Psoas muscle (tissue), 8 donors: Measurements from ENCODE around the gene ZNF619. TPM values are rescaled to one million over a fixed set of nuclear protein-coding genes. Genes with fewer than 3 reads are reported as not detected.
A peak's percentile ranks its signal among the peaks of the same experiment; 100 is the strongest.

Experiments
- ATAC-seq, 4 donors: fragments of 200-7000 bp; cut with Tn5 transposase; one replicate each; pipeline ENCODE4 v1.9.1; 2020; ENCODE audit warnings: moderate library complexity in 3 of 4, mild to moderate bottlenecking in 2 of 4
- DNase-seq, 2 donors: peaks; one replicate each; pipeline ENCODE4 v3.0.0-alpha.2; 2020
- H3K27ac ChIP-seq: fragments of 200-600 bp; one replicate; pipeline ENCODE4 v1.8.0; 2022
- H3K27me3 ChIP-seq, 3 donors: fragments of 200-600 bp in 1 of 3; one replicate each; pipeline versions ENCODE4 v1.6.1 to v1.8.0; 2013 to 2022; ENCODE audit warnings: low read length in 2 of 3, mild to moderate bottlenecking in 2 of 3, moderate library complexity in 1 of 3; ENCODE audit not compliant: insufficient read depth in 3 of 3
- H3K36me3 ChIP-seq, 2 donors: fragments of 200-600 bp in 1 of 2; one replicate each; pipeline versions ENCODE4 v1.6.1 to v1.8.0; 2013 to 2022; ENCODE audit warnings: low read depth in 1 of 2, mild to moderate bottlenecking in 1 of 2, moderate library complexity in 1 of 2; ENCODE audit not compliant: insufficient read depth in 1 of 2
- H3K4me1 ChIP-seq: fragments of 200-600 bp; one replicate; pipeline ENCODE4 v1.8.0; 2022
- H3K4me3 ChIP-seq: fragments of 200-600 bp; one replicate; pipeline ENCODE4 v1.8.0; 2022; ENCODE audit warnings: mild to moderate bottlenecking
- H3K9me3 ChIP-seq: fragments of 200-600 bp; one replicate; pipeline ENCODE4 v1.8.0; 2022
- WGBS, 3 donors: extraction: QIAGEN DNeasy Blood & Tissue Kit; methylation state at CpG; one replicate each; pipeline versions ENCODE4 v1.1.6 to v1.1.7; 2013; 5-methylcytosine and 5-hydroxymethylcytosine counted together
- intact Hi-C, 2 donors: fragments of 100-400 bp; cut with DNase I; formaldehyde crosslinking; loops; one replicate each; pipeline versions ENCODE4 v1.11.0 to v1.14.2; 2022
- polyA plus RNA-seq, 3 donors: library from polyadenylated mRNA; stranded (reverse); fragments of 200-250 nt; gene quantifications; one replicate each; pipeline ENCODE4 v1.2.3, GENCODE V29; 2013
- total RNA-seq, 4 donors: library from RNA; stranded (reverse); fragmentation: NEBNext Ultra II Directional in 2 of 4; extraction: Animal tissue kit (Norgen Biotek cat#: 25700) in 2 of 4; gene quantifications; one replicate each; pipeline versions ENCODE4 v1.2.1 to v1.2.4, GENCODE V29; 2021 to 2023
- TF ChIP-seq, protein P1 (sequence below): fragments of 200-600 bp; IDR thresholded peaks from one replicate; pipeline ENCODE4 v1.8.0; 2022; ENCODE audit warnings: antibody characterized with exemption
- donor health status: healthy with polysubstance abuse.
- donor health status: DM: no; HTN: no; CAD: no; lungs with moderate emphysema.
- donor health status: Bipolar disorder and iron deficiency.
- donor health status: healthy.
- donor health status: DM: yes; HTN: yes; CAD: no.
- donor health status: DM: no; HTN: no; CAD: no.
- donor health status: DM: no; HTN: no; CAD: no.
- donor health status: DM: yes; HTN: yes; CAD: no.

Gene ZNF619
- total and polyA plus RNA-seq, 7 donors, result 0.82 to 4.9 (median 3.2) TPM

DNA sequence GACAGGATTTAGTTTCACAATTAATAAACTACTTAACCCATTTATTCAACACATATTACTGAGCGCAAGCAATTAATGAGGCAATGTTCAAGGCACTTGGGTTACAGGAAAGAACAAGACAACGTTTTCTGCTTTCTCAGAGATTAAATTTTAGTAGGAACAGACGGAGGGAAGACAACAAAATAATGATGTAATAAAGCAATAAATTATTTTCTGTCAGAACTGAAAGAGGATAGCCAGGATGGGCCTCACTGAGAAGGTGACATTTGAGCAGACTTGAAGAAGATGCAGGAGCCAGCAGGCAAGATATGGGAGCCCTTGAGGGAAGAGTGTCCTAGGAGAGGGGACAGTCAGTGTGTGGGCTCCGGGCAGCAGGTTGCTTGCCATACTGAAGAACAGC, 31.0 kb upstream of the ZNF619 start:
- TF ChIP-seq, protein P1, sequence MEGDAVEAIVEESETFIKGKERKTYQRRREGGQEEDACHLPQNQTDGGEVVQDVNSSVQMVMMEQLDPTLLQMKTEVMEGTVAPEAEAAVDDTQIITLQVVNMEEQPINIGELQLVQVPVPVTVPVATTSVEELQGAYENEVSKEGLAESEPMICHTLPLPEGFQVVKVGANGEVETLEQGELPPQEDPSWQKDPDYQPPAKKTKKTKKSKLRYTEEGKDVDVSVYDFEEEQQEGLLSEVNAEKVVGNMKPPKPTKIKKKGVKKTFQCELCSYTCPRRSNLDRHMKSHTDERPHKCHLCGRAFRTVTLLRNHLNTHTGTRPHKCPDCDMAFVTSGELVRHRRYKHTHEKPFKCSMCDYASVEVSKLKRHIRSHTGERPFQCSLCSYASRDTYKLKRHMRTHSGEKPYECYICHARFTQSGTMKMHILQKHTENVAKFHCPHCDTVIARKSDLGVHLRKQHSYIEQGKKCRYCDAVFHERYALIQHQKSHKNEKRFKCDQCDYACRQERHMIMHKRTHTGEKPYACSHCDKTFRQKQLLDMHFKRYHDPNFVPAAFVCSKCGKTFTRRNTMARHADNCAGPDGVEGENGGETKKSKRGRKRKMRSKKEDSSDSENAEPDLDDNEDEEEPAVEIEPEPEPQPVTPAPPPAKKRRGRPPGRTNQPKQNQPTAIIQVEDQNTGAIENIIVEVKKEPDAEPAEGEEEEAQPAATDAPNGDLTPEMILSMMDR, result no peak
- intact Hi-C loops, result no loop called here
- Histone ChIP-seq H3K9me3 (no peaks in the 10 kb centered on the region), H3K4me1 (no peaks in the 10 kb centered on the region), H3K4me3 (no peak overlapping the region), H3K27me3 (no peaks in the 10 kb centered on the region), H3K36me3 (peaks cover 3 to 54% of the 10 kb centered on the region in 2 donors), H3K27ac (no peak overlapping the region)
- WGBS, 3 donors, result 56 to 83% (median 59%) methylated on average over 4 of the region's 4 CpGs
- ATAC-seq (no peak), DNase-seq (no peak)

DNA sequence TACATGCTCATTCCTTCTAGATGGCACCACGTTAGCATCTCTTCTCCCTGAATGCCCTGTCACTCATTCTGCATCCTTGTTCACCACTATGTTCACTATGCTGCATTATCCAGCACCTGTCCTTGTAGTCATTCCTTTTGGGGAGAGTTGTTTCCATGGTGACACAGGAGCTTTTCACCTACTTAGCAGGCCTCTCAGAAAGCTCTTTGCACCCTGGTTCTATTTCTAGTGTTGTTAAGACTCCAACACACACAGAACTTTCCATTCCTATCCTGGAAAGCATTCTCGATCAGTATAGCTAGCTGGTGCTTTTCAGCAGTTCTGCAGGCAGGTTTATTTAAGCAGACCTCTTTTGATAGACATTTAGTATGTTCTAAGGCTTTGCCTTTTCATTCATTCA, 26.5 kb upstream of the ZNF619 start:
- H3K9me3 ChIP-seq, result no peaks in the 10 kb centered on the region
- no peak overlapping the region for H3K4me3 ChIP-seq
- peaks cover 17% of the 10 kb centered on the region for H3K4me1 ChIP-seq
- no peak for DNase-seq
- ATAC-seq, result no peak
- TF ChIP-seq, protein P1, result no peak
- H3K27ac ChIP-seq, result no peak overlapping the region
- H3K27me3 ChIP-seq, result no peaks in the 10 kb centered on the region
- peaks cover 3 to 43% of the 10 kb centered on the region in 2 donors for H3K36me3 ChIP-seq
- 51 to 65% (median 55%) methylated on average over 2 of the region's 2 CpGs for WGBS, 3 donors
- intact Hi-C loops, result loop anchor here (5.0 to 10.0 kb wide), 5 partner anchors 72 to 1434 kb away; partner anchors contain the start of gene ZNF621 (in 1 of the 2)

DNA sequence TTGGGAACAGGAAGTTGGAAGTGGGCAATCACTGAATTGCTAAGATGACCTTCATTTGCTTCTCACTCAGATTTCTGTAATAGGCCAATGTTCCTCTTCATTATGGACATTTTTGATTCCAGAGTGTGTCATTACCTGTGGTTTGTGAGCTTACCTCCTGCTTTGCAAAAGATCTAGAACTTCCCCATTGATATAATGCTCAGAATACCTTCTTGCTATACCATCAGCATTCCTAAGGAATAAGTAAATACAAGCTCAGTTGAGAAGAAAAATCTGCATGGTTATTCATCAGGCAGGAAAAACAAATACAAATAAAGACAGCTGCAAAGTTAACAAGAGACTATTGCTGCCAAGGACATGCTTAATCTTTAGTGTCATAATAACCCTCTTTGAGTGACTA, 25.4 kb upstream of the ZNF619 start:
- TF ChIP-seq, protein P1, result no peak
- H3K36me3 ChIP-seq, result peaks cover 0 to 32% of the 10 kb centered on the region in 2 donors
- DNase-seq (no peak), ATAC-seq (no peak)
- no peak overlapping the region for H3K4me3 ChIP-seq
- peaks cover 21% of the 10 kb centered on the region for H3K4me1 ChIP-seq
- H3K9me3 ChIP-seq, result no peaks in the 10 kb centered on the region
- no peaks in the 10 kb centered on the region for H3K27me3 ChIP-seq
- peak overlapping the region; percentile 94 for H3K27ac ChIP-seq
- intact Hi-C loops, result loop anchor here (5.0 to 10.0 kb wide), 5 partner anchors 71 to 1433 kb away; partner anchors contain the start of gene ZNF621 (in 1 of the 2)

DNA sequence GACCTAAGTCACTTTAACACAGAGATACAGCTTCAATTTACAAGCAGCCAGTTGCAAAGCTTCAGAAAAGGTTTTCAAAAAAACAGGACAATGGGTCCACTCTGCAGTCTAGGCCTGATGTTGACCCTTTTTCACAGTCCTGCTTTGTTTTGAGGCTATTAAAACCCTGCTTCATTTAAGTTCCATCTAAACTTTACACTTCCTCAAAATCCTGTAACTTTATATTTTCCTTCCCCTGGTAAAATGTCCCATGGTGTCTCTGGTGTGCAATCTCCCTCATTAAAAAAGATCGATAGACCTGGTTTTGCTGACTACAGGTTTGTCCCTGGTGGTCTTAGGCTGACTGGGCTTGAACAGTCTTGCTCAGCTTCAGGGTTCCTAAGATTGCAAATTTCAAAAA, 24.9 kb upstream of the ZNF619 start:
- H3K36me3 ChIP-seq, result peaks cover 0 to 31% of the 10 kb centered on the region in 2 donors
- H3K4me3 ChIP-seq, result peak overlapping the region; percentile 77
- H3K27ac ChIP-seq, result peak overlapping the region; percentile 94
- ATAC-seq, result no peak
- H3K9me3 ChIP-seq, result no peaks in the 10 kb centered on the region
- peaks cover 21% of the 10 kb centered on the region for H3K4me1 ChIP-seq
- intact Hi-C loops, result loop anchor here (5.0 to 10.0 kb wide), 5 partner anchors 70 to 1433 kb away; partner anchors contain the start of gene ZNF621 (in 1 of the 2)
- H3K27me3 ChIP-seq, result no peaks in the 10 kb centered on the region
- WGBS, 3 donors, result 77 to 90% (median 88%) methylated on average over 1 of the region's 1 CpG
- DNase-seq, result no peak
- TF ChIP-seq, protein P1, result no peak

DNA sequence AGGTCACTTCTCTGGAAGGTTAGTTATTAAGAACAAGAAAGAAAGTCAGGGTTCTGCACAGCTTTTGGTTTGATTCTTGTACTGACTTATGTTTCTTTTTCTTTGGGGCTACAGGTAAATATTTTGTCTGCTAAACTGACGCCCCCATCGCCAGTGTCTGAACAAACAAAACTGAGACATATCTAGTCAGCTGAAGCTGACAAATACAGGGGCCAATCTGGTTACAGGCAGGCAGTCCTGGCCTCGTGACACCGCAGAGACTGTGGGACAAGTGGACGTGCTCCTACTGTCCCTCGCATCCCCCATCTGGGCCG, 24.4 kb upstream of the ZNF619 start:
- ATAC-seq, result no peak
- TF ChIP-seq, protein P1, result no peak
- H3K27ac ChIP-seq, result peak overlapping the region; percentile 94
- intact Hi-C loops, result loop anchor here (5.0 to 10.0 kb wide), 5 partner anchors 70 to 1432 kb away; partner anchors contain the start of gene ZNF621 (in 1 of the 2)
- WGBS, 3 donors, result 1 to 7% (median 3%) methylated on average over 7 of the region's 7 CpGs
- no peaks in the 10 kb centered on the region for H3K27me3 ChIP-seq
- H3K36me3 ChIP-seq, result peaks cover 0 to 31% of the 10 kb centered on the region in 2 donors
- H3K4me1 ChIP-seq, result peaks cover 21% of the 10 kb centered on the region
- no peak for DNase-seq
- no peaks in the 10 kb centered on the region for H3K9me3 ChIP-seq
- H3K4me3 ChIP-seq, result peak overlapping the region; percentile 77
